Epidermal melanocyte (primary cell): ENCODE results near the gene HBA2.
"Not testable (repeated sequence)": the region's sequence is repeated elsewhere in the genome, so short reads cannot be mapped to it uniquely, and the experiment has no call there.

Source experiments
- DNase-seq: peaks from one replicate; pipeline ENCODE4 v3.0.0; 2011; ENCODE audit warnings: low spot score; ENCODE audit not compliant: insufficient read length

HBA2 gene

DNA sequence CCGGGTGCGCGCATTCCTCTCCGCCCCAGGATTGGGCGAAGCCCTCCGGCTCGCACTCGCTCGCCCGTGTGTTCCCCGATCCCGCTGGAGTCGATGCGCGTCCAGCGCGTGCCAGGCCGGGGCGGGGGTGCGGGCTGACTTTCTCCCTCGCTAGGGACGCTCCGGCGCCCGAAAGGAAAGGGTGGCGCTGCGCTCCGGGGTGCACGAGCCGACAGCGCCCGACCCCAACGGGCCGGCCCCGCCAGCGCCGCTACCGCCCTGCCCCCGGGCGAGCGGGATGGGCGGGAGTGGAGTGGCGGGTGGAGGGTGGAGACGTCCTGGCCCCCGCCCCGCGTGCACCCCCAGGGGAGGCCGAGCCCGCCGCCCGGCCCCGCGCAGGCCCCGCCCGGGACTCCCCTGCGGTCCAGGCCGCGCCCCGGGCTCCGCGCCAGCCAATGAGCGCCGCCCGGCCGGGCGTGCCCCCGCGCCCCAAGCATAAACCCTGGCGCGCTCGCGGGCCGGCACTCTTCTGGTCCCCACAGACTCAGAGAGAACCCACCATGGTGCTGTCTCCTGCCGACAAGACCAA lies at the start of gene HBA2:
TSS of gene HBA2 (plus strand) at position 503 of the 568 bp plus-strand sequence. CDS start at position 540, 37 bp downstream.
- DNase-seq: not testable (repeated sequence)

DNA sequence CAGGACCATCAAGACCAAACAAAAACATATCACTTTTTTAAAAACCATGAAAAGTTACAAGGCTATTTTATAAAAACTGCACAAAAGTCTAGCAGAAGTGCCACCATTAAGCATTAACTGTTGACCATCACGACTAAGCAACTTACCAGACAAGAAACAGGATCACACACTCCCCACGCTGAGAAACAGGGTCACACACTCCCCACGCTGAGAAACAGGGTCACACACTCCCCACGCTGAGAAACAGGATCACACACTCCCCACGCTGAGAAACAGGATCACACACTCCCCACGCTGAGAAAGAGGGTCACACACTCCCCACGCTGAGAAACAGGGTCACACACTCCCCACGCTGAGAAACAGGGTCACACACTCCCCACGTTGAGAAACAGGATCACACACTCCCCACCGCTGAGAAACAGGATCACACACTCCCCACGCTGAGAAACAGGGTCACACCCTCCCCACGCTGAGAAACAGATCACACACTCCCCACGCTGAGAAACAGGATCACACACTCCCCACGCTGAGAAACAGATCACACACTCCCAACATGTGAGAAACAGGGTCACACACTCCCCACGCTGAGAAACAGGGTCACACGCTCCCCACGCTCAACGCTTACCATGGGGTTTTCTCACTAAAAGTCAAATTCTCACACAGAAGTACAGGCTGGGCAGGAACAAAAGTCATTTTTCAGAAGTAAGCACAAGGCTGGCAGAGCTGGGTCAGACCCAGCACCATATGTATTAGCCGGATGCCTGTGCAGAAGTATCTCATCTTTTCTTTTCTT lies 48.9 kb upstream of the HBA2 start:
- DNase-seq: not testable (repeated sequence)

DNA sequence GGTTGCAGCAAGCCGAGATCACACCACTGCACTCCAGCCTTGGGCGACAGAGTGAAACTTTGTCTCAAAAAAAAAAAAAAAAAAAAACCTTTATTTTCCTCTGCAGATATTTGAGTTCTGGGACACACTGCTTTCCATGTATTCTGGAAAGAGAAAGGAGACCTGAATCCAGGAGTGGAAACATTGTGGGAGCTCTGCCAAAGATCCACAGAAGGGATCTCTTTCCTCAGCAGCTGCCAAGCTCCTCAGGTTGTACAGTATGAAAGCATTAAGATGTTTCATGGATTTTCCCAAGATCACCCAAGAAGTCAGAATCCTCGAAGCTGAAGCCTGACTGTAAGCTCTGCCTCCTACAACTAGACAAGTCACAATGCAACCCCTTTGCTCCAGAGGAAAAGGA lies 47.7 kb upstream of the HBA2 start:
- no peak for DNase-seq

DNA sequence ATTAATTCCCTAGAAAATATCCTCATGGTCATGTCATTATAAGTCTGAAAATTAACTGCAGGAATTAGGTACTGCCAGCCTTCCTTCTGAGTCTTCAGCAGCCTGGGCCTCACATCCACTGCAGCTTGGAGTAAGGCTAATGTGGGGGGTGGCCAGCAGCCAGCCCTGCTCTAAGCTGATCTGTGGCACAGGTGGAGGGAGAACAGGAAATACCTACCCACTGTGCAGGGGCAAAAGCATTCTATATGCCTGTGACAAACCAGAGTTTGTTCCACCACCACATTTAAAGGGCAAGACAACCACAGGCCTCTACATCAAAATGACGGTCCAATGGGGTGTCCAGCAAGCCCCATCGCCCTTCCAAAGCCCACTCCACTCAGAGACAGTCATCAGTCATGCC lies 43.6 kb upstream of the HBA2 start:
- no peak for DNase-seq

DNA sequence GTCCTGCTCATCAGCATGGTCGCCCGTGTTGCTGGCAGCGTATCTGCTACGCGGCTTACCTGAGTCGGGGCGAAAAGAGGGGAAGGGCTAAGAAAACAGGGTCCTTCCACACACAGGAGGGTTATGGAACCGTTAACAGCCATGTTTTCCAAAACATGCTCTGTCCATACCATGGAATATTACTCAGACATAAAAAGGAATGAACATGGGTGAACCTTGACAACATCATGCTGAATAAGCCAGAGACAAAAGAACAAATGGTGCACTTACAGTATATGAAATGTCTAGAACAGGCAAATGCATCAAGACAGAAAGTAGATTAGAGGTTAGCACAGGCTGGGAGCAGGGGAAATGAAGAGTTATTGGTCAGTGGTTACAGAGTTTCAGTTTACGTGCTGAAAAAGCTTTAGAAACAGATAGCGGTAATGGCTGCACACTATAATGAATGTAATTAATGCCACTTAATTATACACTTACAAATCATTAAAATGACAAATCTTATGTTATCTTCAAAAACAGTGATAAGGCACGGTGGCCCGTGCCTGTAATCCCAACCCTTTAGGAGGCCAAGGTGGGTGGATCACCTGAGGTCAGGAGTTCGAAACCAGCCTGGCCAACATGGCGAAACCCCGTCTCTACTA lies 42.0 kb upstream of the HBA2 start:
- no peak for DNase-seq

DNA sequence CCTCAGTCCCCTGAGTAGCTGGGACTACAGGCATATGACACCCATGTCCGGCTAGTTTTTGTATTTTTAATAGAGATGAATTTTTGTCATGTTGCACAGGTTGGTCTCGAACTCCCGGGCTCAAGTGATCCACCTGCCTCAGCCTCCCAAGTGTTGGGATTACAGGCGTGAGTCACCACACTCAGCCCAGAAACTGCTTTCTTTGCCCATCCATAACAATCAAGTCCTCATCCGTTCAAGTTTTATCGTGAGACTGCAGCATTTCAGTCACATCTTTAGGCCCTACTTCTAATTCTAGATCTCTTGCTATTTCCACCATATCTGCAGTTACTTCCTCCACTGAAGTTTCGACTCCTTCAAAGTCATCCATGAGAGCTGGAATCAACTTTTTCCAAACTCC lies 40.6 kb upstream of the HBA2 start:
- no peak for DNase-seq

DNA sequence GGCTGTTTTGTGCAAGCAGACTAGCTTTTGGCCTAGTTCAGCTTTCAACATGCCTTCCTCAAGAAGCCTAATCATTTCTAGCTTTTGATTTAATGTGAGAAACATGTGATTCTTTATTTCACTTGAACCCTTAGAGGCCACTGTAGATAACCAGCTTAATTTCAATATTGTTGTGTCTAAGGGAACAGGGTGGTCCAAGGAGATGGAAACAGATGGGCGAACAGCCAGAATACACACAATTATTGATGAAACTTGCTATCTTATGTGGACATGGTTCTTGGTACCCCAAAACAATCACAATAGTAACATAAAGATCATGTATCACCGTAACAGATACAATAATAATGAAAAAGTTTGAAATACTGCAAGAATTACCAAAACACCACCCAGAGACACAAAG lies 39.0 kb upstream of the HBA2 start:
- no peak for DNase-seq

DNA sequence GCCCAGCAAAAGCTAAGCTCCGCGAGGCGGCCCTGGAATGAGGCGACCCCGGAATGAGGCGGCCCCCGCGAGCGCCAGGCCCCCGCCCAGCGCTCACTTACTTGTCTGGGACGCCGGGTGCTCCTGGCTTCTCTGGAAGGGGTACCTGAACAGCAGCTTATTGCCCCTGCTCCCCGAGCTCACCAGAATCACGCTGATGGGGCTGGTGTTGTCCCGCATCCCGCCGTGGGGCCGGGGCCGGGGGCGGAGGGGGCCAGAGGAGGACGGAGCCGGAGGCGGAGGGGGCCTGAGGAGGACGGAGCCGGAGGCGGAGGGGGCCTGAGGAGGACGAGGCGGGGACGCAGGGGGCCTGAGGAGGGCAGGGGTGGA lies 34.6 kb upstream of the HBA2 start:
- DNase-seq: no peak

DNA sequence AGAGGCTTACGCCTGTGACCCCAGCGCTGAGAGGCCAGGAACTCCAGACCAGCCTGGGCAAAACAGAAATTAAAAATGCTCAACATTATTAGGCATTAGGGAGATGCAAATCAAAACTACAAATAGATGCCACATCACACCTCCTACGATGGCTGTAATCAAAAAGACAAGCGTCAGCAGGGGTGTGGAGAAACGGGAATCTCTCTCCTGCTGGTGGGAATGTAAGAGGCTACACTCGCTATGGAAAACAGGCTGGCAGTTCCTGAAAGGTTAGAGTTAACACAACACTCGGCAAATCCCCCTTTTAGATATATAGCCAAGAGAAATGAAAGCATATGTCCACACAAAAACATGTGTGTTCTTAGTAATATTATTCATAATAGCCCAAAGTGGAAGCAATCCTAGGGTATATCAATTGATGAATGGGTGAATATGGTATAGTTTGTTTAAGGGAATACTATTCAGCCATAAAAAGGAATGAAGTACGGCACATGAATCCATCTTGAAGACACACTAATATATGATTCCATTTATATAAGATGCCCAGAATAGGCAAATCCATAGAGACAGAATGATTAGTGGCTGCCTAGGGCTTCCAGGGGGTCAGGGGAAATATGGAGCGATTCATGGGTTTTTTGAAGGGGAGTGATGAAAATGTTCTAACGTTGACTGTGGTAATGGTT lies 32.4 kb upstream of the HBA2 start:
- no peak for DNase-seq

DNA sequence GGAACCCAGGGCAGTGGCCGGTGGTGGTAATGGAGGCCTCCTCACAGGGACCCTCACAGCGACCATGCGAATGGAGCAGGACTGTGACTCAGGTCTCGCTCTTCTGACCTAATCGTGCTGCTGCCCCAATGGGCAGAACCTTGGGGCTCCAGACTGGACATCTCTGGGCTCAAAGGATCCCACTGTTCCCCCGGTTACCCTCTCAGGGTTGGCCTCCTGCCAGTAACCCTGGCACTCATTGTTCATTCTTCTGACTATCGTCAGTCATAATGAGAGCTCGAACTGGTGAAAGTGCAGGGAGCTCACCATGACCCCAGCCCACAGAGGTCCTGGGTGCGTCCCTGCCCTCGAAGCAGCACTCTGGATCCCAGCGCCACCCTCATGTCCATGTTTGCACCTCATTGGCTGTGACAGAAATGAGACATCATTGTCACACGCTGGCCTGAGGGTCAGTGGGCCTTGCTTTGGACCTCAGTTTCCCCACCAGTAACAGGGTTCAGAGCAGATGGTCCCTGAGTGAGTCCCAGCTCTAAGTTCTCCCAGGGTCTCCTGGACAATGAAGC lies 30.2 kb upstream of the HBA2 start:
- DNase-seq: no peak

DNA sequence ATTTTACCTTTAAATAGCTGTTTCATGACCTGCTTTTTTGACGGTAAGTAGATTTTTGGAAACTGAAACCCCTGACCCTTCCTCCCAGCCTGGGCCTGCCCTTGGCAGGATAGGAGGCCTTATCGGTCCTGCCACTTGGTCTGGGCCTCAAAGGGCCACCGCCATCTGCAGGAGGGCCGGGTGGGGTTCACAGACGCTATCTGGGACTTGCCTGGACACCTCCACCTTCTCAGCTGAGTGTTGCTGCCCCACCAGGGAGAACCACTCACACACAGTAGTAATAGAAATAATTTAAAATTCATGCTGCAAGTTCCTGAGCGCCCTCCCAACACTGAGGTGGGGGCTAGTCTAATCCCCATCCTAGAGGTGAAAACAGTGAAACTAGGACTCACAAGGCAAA lies 29.6 kb upstream of the HBA2 start:
- no peak for DNase-seq

DNA sequence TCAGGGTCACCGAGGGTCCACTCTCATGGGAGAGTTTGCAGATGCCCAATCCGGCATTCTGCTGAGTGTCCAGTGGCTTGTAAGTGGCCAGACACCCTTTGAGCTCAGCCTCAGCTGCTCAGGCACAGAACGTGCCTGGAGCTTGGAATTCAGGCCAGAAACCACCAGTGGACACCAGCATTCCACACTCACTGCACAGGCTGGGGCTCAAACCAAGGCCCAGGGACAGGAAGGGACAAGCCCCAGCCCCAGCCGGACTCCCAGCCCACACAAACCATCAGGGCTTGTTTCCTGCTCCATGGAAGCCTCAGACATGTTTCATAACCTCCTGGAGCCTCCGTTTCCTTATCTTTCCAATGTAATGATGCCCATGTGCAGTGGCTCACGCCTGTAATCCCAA lies 29.2 kb upstream of the HBA2 start:
- no peak for DNase-seq

DNA sequence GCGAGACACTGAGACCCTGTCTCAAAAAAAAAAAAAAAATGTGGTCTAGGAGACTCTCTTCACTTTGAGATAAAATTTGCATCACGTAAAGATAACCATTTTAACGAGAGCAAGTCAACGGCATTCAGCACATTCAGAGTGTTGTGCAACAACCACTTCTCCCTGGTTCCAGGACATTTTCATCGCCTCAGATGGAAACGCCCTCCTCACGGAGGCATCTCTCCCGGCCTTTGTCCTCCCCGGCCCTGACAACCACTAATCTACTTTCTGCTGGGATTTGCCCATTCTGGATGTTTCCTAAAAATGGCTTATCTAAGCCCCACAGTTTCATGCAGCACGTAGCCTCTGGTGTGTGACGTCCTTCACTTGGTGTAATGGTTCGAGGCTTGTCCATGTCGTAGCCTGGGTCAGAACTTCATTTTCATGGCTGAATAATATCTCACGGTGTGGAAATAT lies 27.9 kb upstream of the HBA2 start:
- DNase-seq: no peak

DNA sequence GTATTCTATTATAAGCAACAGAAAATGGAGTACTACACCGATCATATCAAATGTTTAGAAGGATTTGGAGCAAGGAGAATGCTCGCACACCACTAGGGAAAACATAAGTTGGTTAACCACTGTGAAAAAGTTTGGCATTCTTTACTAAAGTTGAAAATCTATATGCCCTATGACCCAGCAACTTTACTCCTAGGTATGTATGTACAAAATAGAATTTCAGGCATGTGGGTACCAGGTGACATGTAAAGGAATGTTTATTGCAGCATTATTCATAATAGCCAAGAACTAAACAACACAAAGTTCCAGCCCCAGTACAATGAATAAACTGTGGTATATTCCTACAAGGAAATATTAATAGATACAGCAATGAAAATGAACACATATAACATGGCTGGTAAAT lies 26.0 kb upstream of the HBA2 start:
- no peak for DNase-seq

DNA sequence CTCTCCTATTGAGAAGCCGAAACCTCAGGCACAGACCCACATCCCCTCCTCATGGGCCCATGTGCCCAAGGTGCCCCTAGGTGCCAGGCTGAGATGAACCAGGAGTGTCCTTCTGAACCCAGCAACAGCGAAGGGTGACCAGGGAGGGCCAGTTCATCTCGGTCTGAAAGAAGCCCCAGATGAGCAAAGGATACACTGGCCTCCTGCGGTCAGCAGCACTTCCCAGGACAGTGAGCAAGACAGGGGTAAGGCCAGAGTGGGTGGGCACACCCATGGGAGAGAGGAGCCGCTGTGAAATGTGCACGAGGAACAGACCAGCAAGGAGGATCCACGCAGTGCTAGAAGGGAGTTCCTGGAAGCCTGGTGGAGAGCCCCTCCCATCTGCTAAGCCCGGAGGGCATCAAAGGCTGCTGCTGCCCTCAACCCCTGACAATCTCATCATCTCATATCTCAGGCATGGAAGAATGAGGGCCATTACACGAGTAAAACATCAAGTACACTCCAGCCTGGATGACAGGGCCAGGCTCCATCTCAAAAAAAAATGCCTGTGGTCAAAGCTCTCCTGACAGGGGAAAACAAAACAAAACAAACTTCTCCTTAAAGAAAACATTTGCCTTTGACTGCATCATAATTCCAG lies 23.5 kb upstream of the HBA2 start:
- DNase-seq: no peak

DNA sequence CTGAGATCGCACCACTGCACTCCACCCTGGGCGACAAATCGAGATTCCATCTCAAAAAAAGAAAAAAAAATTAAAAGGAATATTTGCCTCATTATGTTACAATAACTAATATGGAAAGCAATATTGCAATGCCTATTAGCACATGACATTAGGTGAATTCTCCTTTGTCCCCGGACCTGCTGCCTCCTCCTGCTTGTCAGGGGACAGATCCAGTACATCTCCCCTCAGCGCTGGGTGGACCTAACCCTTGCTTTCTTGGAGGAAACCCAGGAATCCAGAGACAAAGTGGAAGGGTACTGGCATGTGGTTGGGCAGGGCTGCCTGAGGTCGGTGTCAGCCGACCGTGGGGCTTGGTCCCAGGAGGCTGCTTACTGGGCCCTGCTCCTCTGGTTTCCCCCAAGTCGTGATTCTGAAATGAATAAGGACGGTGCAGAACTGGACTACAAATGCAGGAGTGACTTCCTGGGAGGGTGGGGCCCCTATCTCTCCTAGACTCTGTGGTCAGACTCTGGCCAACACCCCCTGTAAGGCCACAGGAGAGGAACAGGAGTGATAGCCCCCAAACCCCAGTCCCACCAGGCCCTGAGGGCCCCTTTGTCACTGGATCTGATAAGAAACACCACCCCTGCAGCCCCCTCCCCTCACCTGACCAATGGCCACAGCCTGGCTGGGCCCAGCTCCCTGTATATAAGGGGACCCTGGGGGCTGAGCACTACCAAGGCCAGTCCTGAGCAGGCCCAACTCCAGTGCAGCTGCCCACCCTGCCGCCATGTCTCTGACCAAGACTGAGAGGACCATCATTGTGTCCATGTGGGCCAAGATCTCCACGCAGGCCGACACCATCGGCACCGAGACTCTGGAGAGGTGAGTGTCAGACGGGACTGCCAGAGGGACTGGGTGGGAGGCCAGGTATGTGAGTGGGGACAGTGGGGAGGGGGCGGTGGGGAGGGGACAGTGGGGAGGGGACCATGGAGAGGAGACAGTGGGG lies 20.2 kb upstream of the HBA2 start, which contains the start of gene HBZ:
TSS of gene HBZ (plus strand) at position 504 of the 988 bp plus-strand sequence. CDS start at position 770, 266 bp downstream.
- no peak for DNase-seq

DNA sequence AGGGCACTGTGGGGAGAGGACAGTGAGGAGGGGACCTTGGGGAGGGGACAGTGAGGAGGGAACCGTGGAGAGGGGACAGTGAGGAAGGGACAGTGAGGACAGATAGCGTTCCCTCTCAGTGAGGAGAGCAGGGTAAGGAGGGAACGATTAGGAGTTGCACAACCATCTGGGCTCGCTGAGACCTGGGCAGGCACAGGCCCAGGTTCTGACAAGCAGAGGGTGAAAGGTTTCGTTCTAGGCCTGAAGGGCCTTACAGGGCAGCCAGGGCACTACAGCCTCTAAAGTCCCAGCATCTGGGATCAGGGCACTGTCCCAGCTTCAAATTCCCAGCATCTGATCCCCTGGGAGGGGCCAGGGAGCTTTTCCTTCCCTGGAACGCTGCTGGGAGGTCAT lies 19.6 kb upstream of the HBA2 start:
- DNase-seq: not testable (repeated sequence)

DNA sequence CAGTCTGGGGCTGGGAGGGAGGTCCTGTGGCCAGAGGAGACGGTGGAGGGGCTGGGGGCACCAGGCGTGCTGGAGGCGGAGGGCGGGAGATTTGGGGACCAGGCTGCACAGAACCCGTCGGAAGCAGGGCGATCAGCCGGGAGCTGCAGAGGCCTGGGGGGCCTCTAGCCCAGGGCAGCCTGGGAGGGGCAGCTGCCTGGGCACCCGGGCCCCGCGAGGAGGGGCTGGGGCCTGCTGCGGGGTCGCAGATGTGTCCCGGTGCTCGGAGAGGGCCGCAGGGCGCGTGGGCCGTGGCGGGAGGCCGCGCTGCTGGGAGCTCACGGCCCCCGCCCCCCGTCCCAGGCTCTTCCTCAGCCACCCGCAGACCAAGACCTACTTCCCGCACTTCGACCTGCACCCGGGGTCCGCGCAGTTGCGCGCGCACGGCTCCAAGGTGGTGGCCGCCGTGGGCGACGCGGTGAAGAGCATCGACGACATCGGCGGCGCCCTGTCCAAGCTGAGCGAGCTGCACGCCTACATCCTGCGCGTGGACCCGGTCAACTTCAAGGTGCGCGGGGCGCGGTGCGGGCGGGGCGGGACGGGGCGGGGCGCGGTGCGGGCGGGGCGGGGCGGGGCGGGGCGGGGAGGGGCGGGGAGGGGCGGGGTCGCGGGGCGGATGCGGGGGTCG lies 19.0 kb upstream of the HBA2 start:
- DNase-seq: not testable (repeated sequence)
